Mammary epithelial cell (primary cell): ENCODE results near the gene SLC2A5.
A peak's percentile ranks its signal among the peaks of the same experiment; 100 is the strongest.

ENCODE experiments used
- CTCF ChIP-seq, 2 donors: IDR thresholded peaks in 1 of 2; conservative IDR thresholded peaks in 1 of 2; 2 replicates each; pipeline ENCODE4 v1.5.1; 2011 to 2012; ENCODE audit warnings: inconsistent platforms in 2 of 2, low read length in 2 of 2, mild to moderate bottlenecking in 2 of 2, control low read depth in 1 of 2, low read depth in 1 of 2; ENCODE audit not compliant: insufficient read depth in 1 of 2; ENCODE audit errors: extremely low read depth in 1 of 2
- EZH2 ChIP-seq: IDR thresholded peaks from 2 replicates; pipeline ENCODE4 v1.6.1; 2012; ENCODE audit warnings: low read length, inconsistent platforms, borderline replicate concordance

DNA sequence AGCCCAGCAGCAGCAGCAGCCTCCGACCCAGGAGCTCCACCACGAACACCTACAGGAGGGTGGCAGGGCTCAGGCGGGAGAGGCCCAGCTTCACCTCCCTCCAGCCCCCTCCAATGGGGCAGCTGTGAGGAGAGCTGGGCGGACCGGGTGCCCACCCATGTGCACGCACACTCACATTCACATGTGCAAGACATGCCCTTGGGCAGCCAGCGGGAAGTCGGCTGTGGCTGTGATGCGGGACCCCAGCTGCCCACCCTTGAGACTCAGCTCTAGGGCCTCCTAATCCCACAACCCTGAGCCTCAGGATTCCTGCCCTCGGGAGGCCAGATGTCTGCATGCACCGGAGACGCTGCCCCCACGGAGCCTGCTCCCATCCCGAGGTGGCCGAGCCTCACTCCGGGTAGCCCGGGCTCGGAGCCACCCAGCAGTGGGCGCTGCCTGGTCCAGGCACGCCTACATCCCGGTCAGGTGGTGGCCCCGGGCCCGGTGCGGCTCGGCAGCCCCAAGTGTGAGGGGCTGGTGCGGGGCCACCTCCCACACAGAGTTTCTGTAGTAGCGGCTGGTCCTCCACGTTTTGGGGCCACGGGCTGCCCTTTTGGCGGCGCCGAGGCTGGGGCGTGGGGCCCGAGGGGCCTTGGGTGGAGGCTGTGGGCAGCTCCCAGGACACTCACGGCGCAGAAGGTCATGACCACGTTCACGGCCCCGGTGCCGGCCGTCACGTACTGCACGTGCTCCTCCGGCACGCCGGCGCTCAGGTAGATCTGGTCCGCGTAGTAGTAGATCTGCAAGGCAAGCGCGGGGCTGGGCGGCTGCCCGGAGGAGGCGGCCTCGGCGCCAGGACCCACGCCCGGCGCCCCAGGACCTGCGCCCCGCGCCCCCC is 30.3 kb downstream of the SLC2A5 start:
- TF ChIP-seq CTCF (conservative IDR thresholded peaks at IDR 0.05 in 1 of 2, IDR thresholded peaks at IDR 0.05 in 1 of 2; ENCODE audit: extremely low read depth in 1 of 2, insufficient read depth in 1 of 2, low read depth in 1 of 2, low read length in 2 of 2) (peak in 1 of 2 donors; percentile 11), EZH2 (no peak)
